ENCODE results near the gene POLH.

DNA sequence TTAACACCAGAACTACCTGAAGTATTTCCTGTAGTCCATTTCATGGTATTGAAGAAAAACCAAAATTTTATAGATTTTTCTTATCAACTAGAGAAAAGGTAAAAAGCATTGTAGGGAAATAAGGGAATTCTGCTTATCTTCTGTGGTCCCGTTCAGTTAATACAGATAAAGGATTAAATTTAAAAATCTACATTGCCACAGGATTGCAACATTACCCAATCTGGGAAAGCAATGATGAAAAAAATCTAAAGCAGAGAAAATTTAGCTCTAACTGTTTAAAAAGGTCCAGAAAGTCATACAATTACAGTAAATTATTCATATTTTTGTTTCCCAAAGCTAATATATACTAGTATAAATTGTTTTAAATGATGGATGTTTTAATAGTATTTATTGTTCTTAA is 18.0 kb downstream of the POLH start:
- TF ChIP-seq, protein P1, sequence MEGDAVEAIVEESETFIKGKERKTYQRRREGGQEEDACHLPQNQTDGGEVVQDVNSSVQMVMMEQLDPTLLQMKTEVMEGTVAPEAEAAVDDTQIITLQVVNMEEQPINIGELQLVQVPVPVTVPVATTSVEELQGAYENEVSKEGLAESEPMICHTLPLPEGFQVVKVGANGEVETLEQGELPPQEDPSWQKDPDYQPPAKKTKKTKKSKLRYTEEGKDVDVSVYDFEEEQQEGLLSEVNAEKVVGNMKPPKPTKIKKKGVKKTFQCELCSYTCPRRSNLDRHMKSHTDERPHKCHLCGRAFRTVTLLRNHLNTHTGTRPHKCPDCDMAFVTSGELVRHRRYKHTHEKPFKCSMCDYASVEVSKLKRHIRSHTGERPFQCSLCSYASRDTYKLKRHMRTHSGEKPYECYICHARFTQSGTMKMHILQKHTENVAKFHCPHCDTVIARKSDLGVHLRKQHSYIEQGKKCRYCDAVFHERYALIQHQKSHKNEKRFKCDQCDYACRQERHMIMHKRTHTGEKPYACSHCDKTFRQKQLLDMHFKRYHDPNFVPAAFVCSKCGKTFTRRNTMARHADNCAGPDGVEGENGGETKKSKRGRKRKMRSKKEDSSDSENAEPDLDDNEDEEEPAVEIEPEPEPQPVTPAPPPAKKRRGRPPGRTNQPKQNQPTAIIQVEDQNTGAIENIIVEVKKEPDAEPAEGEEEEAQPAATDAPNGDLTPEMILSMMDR (conservative IDR thresholded peaks at IDR 0.05; ENCODE audit: low read depth, low read length): no peak
- TF ChIP-seq EZH2phosphoT487 (IDR thresholded peaks at IDR 0.05; ENCODE audit: borderline replicate concordance, low read length): no peak
